ENCODE results near the gene RSF1.

The RSF1 gene

DNA sequence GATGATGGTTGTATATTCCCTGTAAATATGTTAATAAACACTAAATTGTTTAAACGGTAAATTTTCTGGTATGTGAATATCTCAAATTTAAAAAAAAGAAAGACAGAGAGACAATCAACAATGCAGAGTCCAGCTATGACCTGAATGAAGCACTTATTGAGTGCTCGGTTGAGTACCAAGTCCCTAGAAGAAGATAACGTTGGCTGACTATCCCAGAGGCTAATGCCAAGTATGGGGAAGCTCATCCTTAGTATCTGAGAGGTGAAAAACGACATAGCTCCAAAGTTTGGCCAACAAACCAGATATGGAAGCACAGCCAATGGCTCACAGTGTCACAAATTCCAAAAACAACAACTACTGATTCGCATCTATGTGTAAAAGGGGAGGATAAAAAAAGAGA, 71.3 kb downstream of the RSF1 start:
- DNase-seq = no peak

DNA sequence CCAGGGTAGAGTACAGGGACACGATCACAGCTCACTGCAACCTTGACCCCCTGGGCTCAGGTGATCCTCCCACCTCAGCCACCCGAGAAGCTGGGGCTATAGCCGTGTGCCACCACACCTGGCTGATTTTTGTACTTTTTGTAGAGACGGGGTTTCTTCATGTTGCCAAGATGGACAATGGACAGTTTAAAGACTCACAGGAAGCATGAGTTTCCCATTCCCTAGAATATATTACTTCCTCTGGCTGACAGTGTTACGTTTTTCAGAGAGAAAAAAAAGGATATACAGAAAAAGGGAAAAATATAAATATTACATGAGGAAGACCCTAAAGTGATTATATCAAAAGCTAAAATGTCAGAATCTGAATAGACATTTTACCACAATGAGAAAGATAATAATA, 72.3 kb downstream of the RSF1 start:
- DNase-seq = no peak

DNA sequence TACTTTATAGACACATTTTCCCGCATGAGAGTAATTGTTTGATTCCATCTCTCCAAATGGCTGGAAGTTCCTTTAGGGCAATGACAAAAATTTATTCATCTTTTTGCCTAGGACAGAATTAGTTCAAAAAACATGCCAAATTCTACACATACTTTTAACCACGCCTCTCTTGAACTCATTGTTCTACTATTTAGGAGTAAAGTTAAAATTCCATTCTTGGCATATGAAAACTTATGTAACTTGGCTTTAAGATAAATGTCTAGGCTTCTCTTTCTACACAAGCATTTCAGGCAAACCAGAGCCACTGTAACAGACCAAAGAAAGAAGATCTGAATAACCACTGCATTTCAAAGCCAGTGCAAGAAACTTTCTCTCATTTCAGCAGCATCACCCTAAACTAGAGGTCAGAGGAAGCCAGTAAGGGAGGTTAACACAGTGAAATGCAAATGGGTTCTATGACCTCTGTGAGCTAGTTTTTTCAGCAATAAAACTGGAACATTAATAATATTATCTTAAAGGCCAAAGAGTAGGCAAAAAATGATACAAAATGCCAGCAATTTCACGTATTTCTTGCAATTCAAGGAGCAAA, 73.0 kb downstream of the RSF1 start:
- DNase-seq = no peak

DNA sequence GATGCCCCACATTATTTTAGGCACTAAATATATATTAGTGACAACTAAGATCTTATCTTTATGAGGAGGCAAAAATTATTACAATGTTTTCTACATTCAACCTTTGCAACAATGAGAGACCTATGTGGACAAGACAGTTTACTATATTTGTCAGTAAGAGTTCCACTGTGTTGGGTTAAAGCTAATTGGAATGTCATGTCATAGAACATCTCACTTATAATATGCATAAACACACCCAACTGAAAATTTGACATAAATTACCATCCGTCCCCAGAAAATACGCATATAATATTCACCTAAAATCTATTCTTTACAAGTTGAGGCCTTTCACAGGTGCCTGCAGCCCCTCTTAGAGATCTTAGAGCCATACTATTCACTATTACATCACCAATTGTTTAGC, 84.0 kb downstream of the RSF1 start:
- no peak for DNase-seq

DNA sequence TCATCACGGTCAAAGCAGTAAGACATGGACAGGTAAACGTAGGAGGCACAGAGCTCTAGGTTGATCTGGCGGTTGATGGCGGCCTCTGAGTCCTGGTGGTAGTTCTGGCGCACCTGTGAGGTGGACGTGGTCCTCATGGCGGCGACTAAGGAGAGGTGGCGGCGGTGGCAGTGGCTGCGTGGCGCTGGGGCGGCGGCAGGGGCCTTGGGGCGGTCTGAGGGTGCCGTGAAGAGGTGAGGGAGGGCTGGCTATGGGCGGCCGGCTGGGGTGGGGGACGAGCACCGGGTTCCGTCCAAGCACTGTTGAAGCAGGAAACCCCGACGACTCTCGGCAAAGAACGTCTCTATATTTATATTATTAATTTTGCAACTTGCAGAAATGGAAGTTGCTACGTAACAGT, 85.6 kb downstream of the RSF1 start:
- no peak for DNase-seq

DNA sequence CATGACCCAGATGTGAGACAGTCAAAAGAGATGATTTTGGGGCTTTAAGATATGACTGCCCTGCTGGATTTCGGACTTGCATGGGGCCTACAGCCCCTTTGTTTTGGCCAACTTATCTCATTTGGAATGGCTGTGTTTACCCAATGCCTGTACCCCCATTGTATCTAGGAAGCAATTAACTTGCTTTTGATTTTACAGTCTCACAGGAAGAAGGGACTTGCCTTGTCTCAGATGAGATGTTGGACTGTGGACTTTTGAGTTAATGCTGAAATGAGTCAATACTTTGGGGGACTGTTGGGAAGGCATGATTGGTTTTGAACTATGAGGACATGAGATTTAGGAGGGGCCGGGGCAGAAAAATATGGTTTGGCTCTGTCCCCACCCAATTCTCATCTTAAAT, 88.4 kb downstream of the RSF1 start:
- no peak for DNase-seq

DNA sequence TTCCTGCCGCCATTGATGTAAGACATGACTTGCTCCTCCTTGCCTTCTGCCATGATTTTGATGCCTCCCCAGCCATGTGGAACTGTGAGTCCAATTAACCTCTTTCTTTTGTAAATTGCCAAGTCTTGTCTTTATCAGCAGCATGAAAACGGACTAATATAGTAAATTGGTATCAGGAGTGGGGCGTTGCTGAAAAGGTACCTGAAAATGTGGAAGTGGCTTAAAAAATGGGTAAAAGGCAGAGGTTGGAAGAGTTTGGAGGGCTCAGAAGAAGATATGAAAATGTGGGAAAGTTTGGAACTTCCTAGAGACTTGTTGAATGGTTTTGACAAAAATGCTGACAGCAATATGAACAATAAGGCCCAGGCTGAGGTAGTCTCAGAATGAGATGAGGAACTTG, 89.7 kb downstream of the RSF1 start:
- no peak for DNase-seq

DNA sequence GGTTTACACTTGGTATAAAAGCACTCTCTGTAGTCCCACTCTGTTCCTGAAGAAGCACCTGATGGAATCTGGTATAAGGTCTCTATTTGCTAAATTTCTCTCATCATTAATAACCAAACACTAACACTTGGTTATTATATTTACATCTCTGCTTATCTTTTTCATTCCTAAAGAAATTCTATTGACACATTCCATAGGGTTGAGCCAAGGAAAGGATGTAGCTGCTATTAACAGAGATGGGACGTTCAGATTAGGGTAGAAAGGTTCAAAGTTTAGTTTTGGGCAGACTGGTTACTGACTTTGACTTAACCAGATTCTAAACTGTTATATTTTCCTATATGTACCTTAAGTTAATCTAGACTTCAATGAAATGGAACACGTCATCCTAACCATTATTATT, 91.5 kb downstream of the RSF1 start:
- DNase-seq = no peak

DNA sequence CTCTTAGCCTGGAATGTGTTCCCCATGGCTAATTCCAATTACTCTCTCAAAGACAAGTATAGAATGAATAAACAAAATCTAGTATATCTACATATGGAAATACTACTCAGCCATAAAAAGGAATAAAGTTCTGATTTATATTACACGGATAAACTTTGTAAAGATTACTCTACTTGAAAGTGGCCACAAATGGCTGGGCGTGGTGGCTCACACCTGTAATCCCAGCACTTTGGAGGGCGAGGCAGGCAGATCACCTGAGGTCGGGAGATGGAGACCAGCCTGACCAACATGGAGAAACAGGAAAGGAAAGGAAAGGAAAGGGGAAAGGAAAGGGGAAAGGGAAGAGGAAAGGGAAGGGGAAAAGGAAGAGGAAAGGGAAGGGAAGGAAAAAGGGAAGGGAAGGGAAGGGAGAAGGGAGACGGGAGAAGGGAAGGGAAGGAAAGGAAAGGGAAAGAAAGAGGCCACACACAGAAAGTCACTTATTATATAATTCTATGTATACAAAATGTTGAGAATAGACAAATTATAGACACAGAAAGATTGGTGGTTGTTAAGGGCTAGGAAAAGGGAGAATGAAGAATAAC, 92.2 kb downstream of the RSF1 start:
- DNase-seq = no peak

DNA sequence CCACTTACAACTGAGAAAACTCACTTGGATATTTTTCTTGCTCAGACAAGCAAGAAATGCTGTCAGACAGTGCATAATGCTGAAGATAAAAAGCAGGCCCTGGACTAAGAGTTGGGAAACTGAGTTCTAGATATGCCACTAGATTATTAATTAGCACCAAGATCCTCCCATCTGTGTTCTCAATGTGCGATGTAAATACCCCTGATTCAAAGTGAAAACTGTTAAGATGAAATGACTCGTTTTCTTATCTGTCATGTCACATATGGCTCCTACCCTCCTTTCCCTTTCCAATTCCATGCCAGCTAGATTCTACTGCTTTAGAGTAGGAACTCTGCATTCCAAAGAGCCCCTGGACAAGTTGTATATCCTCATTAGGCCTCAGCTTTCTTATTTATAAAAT, 94.0 kb downstream of the RSF1 start:
- no peak for DNase-seq

DNA sequence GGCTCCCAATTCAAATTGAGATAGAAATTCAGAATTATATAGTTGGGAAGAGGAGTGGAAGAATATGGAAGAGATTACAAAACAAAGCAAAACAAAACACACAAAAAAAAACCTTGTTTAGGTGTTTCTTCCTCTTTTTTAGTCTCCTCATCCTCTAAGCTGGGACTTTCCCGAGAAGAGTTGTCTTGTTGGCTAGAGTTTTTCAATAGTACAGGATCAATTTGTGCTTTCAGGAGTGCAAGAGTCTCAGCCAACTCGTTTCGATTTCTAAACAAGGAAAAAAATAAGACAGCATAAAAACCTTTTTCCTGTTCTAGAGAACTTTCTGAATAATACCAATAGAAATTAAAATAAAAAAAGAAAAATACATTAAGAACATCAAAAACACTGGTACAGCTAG, 95.1 kb downstream of the RSF1 start:
- DNase-seq = no peak

DNA sequence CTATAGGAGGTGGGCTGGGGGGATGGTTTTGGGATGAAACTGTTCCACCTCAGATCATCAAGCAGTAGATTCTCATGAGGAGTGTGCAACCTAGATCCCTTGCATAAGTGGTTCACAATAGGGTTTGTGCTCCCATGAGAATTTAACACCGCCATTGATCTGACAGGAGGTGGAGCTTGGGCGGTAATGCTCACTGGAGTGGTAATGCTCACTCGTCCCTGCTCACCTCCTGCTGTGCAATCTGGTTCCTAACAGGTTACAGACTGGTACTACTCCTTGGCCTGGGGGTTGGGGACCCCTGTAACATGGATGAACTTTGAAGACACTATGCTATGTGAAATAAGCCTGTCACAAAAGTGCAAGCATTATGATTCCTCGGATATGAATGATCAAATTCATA, 95.9 kb downstream of the RSF1 start:
- DNase-seq = no peak

DNA sequence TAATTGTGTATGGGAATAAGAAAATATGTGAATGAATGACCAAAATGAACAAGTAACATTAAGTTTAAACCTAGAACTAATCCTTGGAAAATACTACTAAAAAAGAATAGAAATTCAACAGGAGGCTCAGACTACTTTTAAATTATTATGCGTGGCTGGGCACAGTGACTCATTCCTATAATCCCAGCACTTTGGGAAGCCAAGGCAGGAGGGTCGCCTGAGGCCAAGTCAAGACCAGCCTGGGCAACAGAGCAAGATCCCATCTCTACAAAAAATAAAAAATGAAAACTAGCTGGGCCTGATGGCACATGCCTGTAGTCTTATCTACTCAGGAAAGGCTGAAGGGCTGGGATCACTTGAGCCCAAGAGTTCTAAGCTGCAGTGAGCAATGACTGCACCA, 97.5 kb downstream of the RSF1 start:
- DNase-seq = no peak

DNA sequence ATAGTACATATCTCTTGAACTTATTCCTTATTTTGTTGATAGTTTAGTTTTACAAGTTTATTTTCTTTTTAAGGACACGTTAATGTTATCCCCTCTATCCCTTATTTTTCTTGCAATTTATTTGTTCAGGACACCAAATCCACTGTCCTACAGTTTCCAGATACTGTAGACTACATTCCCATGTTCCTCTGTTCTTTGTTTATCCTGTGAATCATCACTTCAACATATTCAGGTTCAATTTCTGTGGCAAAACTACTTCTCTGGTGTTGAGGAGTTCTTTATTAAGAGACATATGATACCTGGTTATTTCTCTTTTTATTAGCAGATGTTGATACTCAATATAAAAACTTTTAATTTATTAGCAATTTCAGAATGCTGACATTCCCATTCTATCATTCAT, 110.2 kb downstream of the RSF1 start:
- no peak for DNase-seq

DNA sequence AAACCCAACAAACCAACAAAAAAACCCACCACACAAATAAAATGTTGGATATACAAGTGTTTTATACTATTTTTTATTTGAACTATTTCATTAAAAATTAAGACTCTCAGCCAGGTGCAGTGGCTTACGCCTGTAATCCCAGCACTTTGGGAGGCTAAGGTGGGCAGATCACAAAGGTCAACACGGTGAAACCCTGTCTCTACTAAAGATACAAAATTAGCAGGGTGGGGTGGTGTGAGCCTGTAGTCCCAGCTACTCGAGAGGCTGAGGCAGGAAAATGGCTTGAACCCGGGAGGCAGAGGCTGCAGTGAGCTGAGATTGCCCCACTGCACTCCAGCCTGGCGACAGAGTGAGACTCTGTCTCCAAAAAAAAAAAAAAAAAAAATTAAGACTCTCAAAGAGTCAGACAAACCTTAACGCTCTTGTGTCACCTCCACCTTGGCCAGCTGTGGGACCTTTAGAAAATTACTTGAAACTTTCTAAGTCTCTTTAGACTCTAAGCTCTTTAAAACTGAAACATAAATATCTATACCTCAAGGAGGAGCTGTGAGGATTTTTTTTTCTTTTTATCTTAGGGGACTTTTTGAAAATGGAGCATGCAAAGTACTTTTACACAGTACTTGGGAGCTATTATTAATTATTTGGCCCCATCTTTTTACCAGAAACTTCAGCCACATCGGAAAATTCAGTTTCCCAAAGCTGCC, 114.5 kb downstream of the RSF1 start:
- DNase-seq = no peak

DNA sequence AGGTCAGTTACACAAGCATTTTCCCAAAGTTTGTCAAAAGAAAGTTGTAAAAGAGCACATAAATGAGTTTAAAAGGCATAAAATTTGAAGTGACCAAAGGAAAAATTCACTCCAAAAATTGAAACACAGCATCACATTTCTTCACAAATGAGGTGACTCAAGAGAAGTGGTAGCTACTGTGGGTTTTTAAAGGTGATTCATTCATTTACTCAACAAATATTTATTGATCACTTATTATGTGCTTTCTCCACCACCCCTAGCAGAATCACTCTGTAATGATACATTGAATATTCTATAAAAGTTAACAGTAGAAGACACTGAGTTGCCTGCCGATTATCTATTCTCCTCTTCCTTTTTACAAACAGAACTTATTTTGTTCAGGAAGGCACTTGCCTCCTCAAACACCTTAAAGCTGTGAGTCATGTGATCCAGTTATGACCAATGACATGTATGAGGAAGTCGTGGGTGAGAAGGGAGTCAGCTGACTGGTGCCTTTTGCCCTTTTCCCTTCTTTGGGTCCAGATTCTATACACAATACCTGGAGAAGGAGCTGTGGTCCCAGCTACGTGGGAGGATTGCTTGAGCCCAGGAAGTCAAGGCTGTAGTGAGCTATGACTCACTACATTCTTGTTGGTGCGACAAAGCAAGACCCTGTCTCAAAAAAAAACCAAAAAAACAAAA, 115.2 kb downstream of the RSF1 start:
- DNase-seq = no peak

DNA sequence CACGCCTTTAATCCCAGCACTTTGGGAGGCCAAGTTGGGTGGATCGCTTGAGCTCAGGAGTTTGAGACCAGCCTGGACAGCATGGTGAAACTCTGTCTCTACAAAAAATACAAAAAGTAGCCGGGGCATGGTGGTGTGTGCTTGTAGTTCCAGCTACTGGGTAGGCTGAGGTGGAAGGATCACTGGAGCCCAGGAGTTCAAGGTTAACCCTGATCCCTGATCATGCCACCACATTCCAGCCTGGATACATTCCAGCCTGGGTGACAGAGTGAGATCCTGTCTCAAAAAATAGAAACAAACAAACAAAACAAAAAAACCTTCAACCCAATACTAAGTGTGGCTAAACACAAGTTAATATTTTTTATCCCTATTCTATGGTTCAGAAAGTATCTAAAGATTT, 116.5 kb downstream of the RSF1 start:
- no peak for DNase-seq

DNA sequence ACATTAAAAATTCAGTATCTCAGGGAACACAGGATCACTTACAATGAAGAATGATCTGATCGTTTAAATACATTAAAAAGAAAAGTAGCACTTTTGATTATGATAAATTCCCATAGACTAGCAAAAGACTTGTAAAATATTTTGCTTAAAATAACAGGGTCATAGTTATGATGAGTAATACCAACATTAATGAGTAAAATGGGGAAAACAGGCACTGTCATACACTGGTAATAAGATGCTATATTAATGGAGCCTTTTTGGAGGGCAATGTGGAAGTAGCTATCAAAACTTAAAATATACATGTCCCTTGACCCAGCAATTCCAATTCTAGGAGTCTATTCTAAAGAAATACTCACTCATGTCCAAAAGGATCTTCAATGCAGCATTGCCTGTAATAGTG, 121.1 kb downstream of the RSF1 start:
- DNase-seq = no peak

DNA sequence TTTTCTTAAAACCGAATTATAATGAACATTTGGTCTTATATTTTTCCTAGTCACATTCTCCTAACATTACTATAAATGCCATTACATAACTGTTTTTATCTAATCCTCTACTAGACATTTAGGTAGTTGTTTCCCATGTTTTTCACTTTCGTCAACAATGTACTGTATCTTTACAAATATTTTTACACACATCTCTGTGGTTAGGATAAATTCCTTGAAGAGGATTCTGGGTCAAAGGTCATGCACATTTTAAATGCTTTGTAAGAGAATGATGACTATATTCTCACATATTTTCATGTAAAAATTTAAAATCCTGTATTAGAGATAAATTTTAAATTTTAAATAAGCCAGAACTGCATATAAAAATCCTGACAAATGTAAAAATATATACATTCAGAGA, 121.6 kb downstream of the RSF1 start:
- DNase-seq = no peak

DNA sequence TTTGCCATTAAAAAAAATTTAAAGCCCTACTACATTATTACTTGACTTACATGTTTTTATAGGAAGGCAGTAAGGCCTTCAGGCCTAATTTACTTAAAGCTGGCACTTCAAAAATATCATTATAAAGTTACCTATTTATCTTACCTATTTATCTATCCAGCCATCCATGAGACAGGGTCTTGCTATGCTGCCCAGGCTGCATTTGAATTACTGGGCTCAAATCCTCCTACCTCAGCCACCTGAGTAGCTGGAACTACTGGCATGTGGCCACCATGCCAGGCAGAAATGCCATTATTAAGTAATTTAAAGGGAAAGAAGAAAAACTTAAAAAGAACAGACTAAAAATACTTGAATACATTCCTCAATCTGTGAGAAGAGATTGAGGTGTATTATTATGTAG, 122.7 kb downstream of the RSF1 start:
- no peak for DNase-seq

DNA sequence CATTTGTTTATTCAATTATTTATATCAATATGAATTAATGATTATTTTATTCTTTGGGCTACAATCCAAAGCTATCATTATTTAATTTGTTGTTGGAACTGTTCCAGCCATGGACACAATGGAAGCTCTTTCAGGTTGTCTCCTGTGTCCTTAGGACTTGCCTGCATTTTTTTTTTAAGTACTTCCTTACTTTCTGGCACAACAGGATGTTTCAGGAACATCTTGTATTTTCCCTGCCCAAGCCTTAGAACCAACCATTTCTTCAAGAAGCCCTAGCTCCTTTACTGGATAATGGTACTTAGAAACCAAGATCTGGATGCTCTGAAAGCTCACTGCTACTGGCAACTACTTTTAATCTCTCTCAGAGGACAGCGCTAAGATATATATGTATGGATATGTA, 125.1 kb downstream of the RSF1 start:
- no peak for DNase-seq

DNA sequence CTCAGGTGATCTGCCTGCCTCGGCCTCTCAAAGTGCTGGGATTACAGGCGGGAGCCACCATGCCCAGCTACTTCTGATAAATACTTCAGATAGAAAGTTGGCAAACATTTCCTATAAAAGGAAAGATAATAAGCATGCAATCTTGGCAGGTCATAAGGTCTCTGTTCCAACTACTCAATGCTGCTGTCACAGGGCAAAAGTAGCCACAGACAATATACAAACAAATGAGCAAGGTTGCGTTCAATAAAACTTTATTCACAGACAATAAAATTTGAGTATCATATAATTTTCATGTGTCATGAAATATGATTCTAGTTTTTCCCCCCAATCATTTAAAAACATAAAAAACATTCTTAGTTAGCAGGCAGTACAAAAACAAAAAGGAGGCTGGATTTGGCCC, 129.9 kb downstream of the RSF1 start:
- no peak for DNase-seq

DNA sequence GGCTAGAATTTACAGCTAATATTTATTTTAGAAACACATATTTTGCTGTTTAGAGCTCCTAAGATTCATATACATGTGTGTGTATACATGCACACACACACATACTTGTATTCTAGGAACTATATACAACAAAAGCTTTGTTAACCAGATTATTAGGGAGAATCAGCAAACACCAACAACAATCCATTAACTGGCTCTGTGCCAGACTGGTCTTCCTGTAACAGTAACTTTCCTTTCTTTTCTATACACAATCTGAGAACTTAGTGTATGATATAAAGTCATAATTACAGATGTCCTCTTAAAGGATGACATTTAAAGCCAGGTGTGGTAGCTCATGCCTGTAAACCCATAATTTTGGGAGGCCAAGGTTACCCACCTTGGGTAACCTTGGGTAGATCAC, 133.4 kb downstream of the RSF1 start:
- DNase-seq = no peak

DNA sequence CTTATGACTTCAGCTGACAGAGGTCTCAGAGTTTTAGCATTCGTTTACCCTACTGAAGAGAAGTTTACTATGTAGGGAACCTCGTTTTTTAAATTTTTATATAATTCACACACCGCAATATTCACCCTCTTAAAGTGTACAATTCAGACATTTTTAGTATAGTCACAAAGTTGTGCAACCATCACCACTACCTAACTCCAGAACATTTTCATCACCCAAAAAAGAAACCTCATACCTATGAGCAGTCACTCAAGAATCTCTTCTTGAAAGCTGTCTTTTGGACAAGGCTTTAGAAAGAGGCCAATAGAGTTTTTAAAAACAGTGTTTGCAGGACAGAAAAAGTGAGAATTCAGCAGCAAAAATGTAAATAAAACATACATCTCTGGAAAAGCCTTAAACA, 143.4 kb downstream of the RSF1 start:
- no peak for DNase-seq

Data from DMS 273 treated with DMSO at 0.1 percent for 48 hours (cell line).